ENCODE data around the gene RASA3. TPM values are rescaled to one million over a fixed set of nuclear protein-coding genes. Genes with fewer than 3 reads are reported as not detected.

Gene RASA3
- total and polyA plus RNA-seq, 12 donors, result 6.8 to 16.9 (median 10.3) TPM

DNA sequence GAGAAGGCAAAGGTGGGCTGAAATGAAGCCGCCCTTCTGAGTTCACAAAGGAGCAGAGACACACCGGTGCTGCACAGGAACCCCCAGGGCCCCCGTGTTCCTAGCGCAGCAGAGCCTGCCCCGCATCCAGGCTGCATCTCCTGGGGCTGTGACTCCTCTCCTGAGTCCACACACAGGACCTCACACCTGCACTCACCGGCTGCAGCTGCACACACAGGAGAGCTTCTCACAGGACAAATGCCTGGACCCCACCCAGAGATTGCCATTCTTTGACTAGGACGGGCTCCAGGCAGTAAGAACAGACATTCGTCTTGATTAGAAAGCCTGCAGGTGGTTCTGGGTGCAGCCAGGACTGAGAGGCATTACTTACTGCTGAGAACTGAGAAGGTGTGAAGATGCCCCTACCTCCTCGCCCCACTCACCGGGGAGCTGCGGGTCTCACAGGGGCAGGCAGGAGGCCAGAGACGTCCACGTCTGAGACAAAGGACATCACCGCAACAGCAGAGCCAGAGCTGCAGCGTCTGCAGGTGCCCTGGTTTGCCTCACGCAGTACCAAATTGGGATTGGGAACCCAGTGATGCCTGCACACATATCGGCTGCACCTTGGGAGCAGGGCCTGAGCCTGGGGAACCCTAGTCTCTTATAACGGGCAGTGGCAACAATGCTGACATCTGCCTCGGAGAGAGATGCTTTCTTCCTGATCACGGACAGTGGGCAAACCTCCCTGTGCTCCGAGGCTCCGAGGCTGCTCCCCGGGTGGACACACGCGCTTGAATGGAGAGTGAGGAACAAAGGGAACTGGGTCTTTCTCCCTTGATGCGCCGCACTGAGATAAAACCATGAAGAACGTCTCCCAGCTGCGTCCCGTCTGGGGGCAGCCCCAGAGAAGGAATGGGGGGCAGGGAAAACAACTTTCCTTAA lies 50.4 kb downstream of the RASA3 start:
- TF ChIP-seq, protein P1, sequence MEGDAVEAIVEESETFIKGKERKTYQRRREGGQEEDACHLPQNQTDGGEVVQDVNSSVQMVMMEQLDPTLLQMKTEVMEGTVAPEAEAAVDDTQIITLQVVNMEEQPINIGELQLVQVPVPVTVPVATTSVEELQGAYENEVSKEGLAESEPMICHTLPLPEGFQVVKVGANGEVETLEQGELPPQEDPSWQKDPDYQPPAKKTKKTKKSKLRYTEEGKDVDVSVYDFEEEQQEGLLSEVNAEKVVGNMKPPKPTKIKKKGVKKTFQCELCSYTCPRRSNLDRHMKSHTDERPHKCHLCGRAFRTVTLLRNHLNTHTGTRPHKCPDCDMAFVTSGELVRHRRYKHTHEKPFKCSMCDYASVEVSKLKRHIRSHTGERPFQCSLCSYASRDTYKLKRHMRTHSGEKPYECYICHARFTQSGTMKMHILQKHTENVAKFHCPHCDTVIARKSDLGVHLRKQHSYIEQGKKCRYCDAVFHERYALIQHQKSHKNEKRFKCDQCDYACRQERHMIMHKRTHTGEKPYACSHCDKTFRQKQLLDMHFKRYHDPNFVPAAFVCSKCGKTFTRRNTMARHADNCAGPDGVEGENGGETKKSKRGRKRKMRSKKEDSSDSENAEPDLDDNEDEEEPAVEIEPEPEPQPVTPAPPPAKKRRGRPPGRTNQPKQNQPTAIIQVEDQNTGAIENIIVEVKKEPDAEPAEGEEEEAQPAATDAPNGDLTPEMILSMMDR (IDR thresholded peaks at IDR 0.05), result no peak
- H3K27ac ChIP-seq, result no peak overlapping the region
- H3K36me3 ChIP-seq, result no peaks in the 10 kb centered on the region
- ATAC-seq, result no peak
- H3K4me1 ChIP-seq, result peaks cover 0 to 15% (median 2%) of the 10 kb centered on the region in 9 donors
- 90 to 93% methylated on average over 30 of the region's 30 CpGs for WGBS, 2 donors
- DNase-seq, result no peak
- H3K9me3 ChIP-seq, result no peaks in the 10 kb centered on the region
- intact Hi-C loops (cut with DNase I), result no loop called here
- H3K27me3 ChIP-seq, result no peaks in the 10 kb centered on the region
- H3K4me3 ChIP-seq, result no peak overlapping the region

DNA sequence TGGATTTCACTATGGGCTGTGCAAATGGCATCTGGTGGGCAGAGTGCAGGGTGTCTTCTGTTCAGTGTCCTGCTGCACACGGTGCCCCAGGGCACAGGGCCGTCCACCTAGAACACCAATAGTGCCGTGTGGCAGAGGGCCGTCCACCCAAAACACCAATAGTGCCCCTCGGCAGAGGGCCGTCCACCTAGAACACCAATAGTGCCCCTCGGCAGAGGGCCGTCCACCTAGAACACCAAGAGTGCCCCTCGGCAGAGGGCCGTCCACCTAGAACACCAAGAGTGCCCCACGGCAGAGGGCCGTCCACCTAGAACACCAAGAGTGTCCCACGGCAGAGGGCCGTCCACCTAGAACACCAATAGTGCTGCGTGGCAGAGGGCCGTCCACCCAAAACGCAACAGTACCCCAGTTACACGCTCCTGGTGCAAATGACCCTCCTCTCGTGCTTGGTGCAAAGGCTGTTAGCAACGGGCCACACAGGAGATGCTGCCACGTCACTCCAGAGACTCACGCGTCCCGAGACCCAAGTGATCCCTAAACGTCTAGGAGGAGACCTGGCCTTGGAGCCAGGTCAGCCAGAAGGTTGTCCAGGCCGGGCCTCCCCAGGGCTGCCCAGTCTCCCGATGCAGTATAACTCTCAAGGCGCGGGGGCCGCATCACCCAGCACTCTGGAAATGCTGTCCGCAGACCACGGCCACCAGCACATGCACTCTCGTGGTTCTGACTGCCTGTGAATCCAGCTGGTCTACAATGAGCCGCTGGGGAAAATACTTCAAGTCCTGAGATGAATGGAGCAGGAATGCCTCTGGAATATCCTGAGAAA lies 51.5 kb downstream of the RASA3 start:
- Histone ChIP-seq H3K27ac (no peak overlapping the region), H3K4me3 (no peak overlapping the region), H3K9me3 (no peaks in the 10 kb centered on the region), H3K36me3 (peaks cover 0 to 2% (median 0%) of the 10 kb centered on the region in 9 donors), H3K4me1 (peaks cover 0 to 15% (median 2%) of the 10 kb centered on the region in 9 donors), H3K27me3 (no peaks in the 10 kb centered on the region)
- TF ChIP-seq, protein P1 (IDR thresholded peaks at IDR 0.05), result no peak
- WGBS, 2 donors, result 93 to 95% methylated on average over 34 of the region's 34 CpGs
- ATAC-seq (no peak), DNase-seq (no peak)
- intact Hi-C loops (cut with DNase I), result no loop called here

DNA sequence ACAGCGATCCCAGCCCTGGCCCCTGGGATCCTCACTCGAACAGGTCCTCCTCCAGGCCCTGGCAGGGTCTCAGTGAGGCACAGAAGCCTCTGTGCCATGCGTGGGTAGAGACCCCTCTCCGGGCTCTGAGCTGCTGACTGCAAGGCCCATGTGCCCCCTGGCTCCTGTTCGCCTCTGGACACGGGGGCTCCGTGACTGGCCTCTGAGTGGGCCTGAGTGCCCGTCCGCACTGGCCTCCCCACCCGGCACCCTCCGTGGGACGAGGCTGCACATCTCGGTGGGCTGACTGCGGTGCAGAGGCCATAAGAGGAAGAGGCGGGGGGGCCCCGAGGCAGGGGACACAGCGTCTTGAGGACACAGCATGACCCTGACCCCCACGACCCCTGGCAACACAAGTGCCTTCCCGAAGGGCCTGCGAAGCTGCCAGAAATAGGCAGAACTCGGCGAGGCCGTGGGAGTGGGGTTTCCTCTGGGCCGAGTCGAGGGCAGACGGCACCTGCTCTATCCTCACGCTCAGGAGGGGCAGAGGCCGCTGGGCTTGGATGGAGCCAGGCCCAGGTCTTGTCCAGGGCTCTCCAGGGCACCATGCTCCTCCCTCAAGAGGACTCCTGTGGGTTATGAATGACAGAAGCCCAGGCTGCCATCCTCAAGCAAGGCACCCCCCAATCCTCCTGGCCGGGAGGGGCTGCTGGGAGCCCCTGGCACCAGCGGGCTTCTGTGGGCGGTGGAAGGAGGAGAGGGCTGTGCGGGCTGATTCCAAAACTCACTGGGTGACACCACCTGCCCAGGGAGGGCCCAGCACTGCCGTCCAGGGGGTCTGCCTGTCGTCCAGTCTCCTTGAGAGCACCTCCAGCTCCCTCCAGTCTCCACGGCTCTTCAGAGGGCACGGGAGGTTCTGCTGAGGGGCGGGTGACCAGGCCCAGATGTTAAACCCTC lies 52.6 kb downstream of the RASA3 start:
- Histone ChIP-seq H3K4me3 (no peak overlapping the region), H3K27me3 (no peaks in the 10 kb centered on the region), H3K4me1 (peaks cover 0 to 15% (median 2%) of the 10 kb centered on the region in 9 donors), H3K27ac (peak overlapping the region in 3 of 10 donors; percentile 34 to 52 (median 48)), H3K9me3 (no peaks in the 10 kb centered on the region), H3K36me3 (peaks cover 0 to 8% (median 0%) of the 10 kb centered on the region in 9 donors)
- ATAC-seq (peak in 1 of 8 donors; percentile 33), DNase-seq (no peak)
- WGBS, 2 donors, result 86 to 90% methylated on average over 34 to 37 of the region's 37 CpGs
- intact Hi-C loops (cut with DNase I), result loop anchor here in 1 of 10 donors (5.0 kb wide), 1 partner anchor 1528 kb away; no protein-coding TSS in a partner anchor
- TF ChIP-seq, protein P1 (IDR thresholded peaks at IDR 0.05), result no peak

All from heart right ventricle (tissue), 16 donors.